Renal pelvis (tissue), 12 donors: ENCODE measurements around the gene CCL17. TPM values are rescaled to one million over a fixed set of nuclear protein-coding genes. Genes with fewer than 3 reads are reported as not detected.
A peak's percentile ranks its signal among the peaks of the same experiment; 100 is the strongest.
"Not testable (repeated sequence)": the region's sequence is repeated elsewhere in the genome, so short reads cannot be mapped to it uniquely, and the experiment has no call there.

ENCODE experiments used
- DNase-seq: peaks from one replicate; pipeline ENCODE4 v3.0.0-alpha.2; 2013
- long read RNA-seq, 16 experiments: transcript quantifications; one replicate each; lab custom pipeline, GENCODE V29; 2026
- polyA plus RNA-seq, 3 donors: library from polyadenylated mRNA; unstranded; fragments of 120-200 nt; gene quantifications; one replicate each; pipeline ENCODE4 v1.2.1, GENCODE V29; 2013; ENCODE audit not compliant: insufficient read length in 3 of 3

Gene CCL17
- under 1 TPM in 2 of 3 donors, not detected in 1; 0.21 to 0.43 TPM for polyA plus RNA-seq
- long read RNA-seq, donor 1 = 0 reads
- long read RNA-seq, donor 2 = 0 reads
- long read RNA-seq, donor 3 = 0 reads
- long read RNA-seq, donor 4 = 0 reads
- long read RNA-seq, donor 5 = 0 reads
- long read RNA-seq, donor 6 = 0 reads
- long read RNA-seq, donor 7 = 0 reads
- long read RNA-seq, donor 8 = 0 reads
- long read RNA-seq, donor 9 = 0 reads
- long read RNA-seq, donor 10 = 0 reads
- long read RNA-seq, donor 11 = 0 reads
- long read RNA-seq, donor 12 = 0 reads
- long read RNA-seq, donor 13 = 0 reads
- long read RNA-seq, donor 14 = 0 reads
- long read RNA-seq, donor 15 = 0 reads
- long read RNA-seq, donor 16 = 0 reads

DNA sequence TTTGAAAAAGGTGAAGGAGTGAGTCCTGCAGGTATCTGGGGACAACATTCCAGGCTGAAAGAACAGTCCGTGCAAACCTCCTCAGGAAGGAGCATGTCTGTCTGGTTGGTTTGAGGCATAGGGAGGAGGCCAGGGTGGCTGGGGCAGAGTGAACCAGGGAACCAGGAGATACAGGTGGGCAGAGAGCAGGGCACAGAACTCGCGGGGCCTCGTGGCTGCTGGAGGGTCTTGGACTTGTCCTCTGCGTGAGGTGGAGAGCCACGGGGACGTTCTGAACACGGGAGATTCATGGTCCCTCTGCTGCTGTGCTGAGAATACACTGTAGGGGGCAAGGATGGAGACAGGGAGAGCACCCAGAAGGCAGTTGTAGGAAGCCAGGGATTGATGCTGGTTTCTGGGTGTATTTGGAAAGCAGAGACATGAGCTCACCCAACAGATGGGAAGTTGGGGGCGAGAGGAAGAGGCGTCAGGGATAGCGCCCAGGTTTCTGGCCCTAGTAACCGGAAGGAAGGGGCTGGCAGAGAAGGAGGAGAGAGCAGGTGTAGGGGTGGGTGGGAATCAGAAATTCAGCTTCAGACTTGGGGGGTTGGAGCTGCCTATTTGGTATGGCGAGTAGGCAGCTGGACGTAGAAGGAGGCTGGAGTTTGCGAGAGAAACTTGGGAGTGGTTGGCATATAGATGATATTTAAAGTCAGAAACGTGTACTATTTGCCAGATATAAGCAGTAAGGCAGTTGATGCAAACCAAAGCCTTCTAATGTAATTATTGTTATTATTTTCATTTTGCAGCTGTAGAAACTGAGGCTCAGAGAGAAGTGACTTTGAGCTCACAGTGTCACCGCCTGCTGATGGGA is at the start of gene CCL17:
CCL17 (plus strand) TSS at position 803 of the 853 bp plus-strand sequence. CDS start 9,166 bp downstream, outside the sequence.
- no peak for DNase-seq

DNA sequence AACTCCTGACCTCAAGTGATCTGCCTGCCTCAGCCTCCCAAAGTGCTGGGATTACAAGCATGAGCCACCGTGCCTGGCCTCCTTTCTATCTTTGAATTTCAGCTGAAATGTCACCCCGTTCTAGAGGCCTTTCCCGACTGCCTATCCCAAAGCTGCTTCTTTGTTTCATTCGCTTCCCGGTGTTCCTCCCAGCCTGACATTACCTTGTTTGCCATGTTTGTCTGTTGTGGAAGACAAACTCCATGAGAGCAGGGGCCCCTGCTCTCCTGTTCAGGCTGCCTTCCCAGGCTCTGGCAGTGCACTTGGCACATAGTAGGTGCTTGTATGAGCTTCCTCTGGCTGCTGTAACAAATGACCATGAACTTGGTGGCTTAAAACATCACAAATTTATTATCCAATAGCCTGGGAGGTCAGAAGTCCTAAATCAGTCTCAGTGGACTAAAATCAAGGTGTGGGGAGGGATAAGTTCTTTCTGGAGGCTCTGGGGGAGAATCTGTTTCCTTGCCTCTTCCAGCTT is 48.6 kb upstream of the CCL17 start:
- DNase-seq = no peak

GRCh38 chr16:57356547-57356946 is 48.0 kb upstream of the CCL17 start:
- DNase-seq = no peak

DNA sequence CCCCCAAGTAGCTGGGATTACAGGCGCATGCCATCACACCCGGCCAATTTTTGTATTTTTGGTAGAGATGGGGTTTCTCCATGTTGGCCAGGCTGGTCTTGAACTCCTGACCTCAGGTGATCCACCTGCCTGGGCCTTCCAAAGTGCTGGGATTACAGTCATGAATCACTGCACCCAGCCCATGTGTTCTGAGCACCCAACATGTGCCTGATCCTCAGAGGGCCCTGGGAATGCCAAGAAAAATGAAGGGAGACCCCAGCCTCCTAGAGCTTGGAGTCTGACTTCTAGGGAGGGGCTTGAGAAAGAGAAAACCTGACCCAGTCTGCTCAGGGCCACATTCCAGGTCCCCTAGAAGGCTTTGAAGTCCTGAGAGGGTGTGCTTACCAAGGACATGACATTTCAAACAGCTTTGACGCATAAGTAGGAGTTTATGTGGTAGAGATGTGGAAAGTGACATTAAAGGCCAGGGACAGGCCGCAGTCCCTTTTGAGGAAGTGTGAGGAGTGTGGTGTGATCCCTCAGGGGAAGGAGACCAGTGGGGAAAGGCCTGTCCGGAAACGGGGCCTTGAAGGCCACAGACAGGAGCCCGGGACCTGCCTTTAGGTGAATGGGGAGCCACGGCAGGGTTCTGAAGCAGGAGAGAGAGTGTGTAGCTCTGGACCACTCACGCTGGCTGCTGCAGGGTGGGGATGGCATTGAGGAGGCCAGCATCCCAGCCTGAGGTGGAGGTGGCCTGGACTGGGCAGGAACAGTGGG is 47.1 kb upstream of the CCL17 start:
- no peak for DNase-seq

DNA sequence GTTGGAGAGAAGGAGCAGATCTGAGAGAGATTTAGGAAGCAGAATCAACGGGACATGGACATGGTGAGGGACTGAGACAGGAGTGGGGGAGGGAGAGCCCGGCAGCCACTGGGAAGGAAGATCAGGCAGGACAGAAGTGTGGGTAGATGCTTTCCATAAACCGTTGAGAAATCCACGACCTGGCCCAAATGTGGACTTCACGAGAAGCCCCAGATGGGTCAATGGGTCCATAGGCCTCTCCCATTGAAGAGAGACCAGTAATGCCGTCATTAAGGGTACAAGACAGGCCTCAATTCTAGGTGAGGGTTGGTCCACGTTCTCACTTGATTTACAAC is 46.5 kb upstream of the CCL17 start:
- DNase-seq = no peak

DNA sequence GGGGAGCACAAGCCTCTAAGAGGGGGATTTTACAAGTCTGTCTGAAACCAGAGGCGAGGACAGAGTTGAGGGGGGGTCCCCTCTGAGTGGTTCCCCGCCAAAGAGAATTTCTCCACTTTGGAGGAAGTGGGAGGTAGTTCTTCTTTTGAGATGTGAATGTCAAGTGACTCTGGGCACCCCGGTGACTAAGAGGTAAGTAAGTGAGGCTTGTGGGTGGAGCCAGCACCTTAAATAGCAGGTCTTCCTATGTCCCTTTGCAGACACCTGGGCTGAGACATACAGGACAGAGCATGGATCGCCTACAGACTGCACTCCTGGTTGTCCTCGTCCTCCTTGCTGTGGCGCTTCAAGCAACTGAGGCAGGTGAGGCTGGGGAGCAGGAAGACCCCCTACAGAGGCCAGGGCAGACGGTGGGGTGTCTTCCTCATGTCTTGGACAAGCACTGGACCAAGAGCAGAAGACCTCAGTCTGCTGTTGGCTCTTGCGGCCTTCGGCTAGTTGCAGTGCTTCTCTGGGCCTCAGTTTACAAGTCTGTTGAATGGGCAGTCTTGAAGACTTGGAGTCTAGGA is 46.0 kb upstream of the CCL17 start, which contains the start of gene CCL22:
CCL22 (plus strand) TSS at position 257 of the 569 bp plus-strand sequence; CDS start at position 291, 34 bp downstream.
- no peak for DNase-seq

DNA sequence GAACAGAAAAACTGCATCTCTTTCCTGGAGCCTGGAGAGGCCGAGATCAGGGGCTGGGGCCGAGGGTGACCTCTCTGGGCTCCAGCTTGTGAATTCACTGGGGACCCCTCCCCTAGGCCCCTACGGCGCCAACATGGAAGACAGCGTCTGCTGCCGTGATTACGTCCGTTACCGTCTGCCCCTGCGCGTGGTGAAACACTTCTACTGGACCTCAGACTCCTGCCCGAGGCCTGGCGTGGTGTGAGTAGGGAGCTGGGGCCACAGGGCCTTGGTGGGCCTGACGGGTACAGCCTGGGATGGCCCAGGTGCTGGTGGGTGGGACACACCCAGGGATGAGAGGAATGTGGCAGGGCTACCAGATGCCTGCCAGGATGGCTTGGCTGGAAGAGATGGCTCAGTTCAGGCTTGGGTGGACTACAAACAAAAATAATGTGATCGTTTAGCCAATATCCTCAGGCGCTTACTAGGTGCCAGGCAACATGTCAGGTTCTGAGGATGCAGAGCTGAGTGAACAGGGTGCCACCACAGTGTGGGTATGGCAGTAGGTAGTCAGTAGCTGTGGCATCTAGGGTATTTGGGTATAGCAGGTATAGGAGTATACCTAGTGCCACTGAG is 44.1 kb upstream of the CCL17 start:
- DNase-seq = no peak

DNA sequence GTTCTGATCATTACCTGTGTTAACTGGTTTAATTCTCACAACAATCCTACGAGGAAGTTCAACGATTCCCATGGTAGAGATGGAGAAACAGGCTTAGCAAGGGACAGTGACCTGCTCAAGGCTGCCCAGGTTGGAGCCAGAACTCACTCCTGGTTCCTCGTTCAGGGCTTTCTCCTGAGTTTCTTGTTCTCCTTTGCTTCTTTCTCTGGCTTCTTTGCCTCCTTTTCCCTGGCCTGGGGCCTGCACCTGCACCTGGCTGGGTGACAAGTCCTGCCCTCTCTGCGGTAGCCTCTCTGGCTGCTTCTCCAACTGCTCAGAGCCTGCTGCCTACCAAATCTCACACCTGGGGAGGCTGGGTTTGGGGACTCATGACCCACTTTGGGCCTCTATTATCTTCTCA is 43.2 kb upstream of the CCL17 start:
- no peak for DNase-seq

DNA sequence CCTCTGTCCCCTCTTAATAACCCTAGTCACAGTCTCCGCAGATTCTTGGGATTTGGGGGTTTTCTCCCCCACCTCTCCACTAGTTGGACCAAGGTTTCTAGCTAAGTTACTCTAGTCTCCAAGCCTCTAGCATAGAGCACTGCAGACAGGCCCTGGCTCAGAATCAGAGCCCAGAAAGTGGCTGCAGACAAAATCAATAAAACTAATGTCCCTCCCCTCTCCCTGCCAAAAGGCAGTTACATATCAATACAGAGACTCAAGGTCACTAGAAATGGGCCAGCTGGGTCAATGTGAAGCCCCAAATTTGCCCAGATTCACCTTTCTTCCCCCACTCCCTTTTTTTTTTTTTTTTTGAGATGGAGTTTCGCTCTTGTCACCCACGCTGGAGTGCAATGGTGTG is 40.4 kb upstream of the CCL17 start:
- DNase-seq = no peak

GRCh38 chr16:57366544-57367040 is 38.0 kb upstream of the CCL17 start:
- no peak for DNase-seq

DNA sequence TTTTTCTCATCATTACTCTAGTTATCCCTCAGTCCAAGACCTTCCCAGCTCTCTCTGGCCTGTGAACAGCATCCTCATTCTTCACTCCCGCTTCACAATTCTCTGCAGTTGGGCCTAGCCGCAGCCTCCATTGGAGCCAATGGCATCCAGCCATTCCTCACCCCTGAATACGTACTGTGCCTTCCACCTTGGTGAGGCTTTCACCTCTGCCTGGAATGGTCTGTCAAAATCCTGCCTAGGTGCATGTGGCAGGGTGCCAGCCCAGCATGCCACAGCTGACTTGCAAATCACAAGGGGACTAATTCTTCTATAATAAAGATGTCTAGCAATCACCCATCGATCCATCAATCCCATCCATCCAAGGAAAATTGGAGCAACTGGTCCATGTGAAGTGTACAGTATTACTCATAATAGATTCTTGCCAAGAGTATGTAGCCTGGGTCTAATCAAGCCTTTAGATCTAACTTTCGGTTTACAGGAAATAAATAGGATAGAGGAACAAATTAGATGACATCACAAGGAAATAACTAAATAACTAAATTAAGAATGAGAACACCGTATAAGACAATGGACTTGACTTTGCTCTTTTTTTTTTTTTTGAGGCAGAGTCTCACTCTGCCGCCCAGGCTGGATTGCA is 37.3 kb upstream of the CCL17 start:
- DNase-seq = no peak

DNA sequence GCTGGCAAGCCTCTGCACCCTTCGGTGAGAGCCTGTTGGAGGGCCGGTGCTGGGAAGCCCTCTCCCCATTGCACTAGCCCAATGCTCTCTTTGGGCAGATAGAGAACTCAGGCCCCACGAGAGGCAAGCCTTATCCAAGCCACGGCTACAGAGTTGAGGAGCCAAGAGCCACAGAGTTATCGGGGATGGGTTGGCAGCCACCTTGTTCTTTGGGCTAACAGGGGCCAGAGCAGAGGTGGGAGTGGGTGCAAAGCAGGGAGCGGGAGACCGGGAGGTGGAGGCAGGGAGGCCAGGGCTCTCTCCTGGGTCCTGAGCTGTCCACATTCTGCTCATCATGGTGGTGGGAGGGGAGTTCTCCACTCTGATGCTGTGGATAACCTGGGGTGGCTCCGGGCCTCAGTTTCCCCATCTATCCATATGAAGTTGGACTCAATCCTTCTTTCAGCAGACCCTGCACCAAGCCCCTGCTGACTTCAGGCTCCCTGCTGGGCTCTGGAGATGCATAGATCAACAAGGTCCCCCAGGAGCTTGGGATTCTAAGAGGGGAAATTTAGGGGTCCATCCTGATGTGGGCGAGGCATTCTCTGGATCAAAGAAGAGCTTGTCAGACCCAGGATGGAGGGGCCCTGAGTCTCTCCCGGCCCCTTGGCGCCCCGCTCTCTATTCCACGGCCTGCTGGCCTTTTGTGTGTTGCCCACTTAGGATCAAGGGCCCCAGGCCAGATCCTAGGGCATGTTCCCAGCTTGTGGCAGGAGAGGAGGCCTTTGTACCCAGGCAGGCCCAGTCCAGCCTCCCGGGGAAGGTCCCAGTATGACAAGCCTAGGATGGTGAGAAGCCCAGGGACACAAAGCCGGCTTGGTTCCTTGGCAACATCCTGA is 32.8 kb upstream of the CCL17 start:
- DNase-seq = no peak

- DNase-seq = peak; percentile 93
Observed at GRCh38 chr16:57372372-57373116, 32.0 kb upstream of the CCL17 start, which contains the start of gene CX3CL1. Gene CX3CL1, plus strand, starts transcription at chr16:57372490. Its CDS starts 79 bp downstream, at chr16:57372569.

DNA sequence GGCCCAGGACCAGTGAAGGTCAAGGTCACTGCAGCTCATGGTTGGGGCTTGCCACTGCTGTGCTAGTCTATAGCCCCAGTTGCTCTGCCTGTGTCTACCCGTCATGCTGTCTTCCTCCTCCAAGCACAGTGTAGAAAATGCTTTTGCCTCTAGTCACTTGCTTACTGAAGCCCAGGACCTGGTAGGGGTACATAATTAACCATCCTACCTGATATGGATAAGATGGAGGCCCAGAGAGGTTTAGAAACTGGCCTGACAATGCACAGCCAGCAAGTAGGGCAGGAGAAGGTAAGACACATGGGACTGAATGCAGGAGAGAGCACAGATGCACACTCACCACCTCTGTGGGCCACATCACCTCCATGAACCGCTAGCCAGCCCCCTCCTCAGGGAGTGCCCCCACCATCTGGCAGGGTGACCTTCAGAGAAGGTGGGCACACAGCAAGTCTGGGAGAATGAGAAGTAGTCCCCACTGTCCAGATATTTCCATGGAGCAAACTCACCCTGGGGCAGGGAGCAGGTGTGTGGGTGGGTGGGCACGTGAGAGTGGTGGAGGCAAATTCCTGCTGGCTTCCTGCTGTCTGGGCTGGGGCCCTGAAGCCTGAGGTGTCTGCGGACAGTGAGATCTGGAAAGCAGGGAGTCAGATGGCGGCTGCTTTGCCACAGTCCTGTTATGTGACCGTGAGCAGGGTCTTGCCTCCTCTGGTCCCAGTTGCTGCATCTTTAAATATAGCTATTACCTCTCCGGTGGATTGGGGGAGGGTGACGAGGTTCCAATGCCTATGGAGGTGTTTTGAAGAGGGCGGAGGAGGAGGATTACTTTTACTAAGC is 31.2 kb upstream of the CCL17 start:
- no peak for DNase-seq

DNA sequence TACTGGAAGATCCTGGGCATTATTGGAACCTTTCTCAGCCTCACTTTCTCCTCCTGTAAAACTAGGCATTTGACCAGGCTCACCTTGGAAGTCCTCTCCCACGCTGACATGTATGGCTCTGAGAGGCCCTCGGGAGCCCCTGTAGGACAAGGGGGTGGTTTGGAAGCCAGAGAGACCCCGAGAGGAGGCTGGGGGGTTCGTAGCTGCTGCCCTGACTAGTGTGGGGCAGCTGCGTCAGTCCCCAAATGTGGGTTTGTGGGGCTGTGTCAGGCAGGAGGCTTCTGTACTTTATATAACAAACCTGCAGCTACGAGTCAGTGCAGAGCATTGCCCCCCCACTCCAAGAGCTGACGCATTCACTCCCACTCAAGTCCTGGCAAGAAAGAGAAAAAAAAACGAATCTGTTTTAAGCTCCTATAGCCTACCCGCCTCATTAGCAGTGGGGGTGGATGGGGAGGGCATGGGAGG is 30.5 kb upstream of the CCL17 start:
- peak; percentile 46 for DNase-seq

DNA sequence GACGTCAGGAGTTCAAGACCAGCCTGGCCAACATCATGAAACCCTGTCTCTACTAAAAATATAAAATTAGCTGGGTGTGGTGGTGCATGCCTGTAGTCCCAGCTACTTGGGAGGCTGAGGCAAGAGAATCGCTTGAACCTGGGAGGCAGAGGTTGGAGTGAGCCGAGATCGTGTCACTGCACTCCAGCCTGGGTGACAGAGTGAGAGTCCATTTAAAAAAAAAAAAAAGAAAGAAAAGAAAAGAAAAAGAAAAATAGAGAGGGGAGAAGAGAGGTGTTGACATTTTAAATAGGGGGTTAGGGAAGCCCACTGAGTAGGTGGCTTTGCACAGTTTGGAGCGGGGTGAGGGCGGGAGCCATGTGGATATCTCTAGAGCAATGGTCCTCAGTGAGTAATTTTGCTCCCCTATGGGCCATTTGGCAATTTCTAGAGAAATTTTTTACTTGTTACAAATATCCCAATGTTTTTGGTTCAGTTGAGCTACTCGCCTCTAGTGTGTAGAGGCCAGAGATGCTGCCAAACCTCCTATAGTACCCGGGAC is 29.6 kb upstream of the CCL17 start:
- not testable (repeated sequence) for DNase-seq

DNA sequence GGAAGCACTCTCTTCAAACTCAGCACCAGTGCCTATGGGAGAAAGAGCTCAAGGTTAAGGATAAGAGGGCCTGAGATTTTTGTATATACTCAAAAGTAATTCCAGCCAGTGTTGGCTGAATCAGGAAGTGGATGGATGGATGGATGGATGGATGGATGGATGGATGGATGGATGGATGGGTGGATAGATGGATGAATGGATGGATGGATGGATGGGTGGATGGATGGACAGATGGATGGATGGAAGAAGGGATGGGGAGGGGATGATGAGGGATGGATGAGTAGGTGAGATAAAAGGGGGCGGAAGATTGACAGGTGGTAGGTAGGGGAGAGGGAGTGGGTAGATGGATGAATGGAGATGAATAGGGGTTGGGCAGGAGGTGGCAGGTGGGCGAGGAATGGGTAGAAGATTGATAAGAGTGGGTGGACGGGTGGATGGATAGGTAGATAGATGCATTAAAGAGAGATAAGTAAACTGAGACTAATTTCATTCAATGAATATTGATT is 28.2 kb upstream of the CCL17 start:
- no peak for DNase-seq
